ENCODE results near the gene U2AF2.

Gene U2AF2

GRCh38 chr19:55622242-55622969 is 32.4 kb upstream of the U2AF2 start:
- no peak for DNase-seq

GRCh38 chr19:55623130-55623529 is 31.7 kb upstream of the U2AF2 start:
- no peak for DNase-seq

- DNase-seq = no peak
Measured at GRCh38 chr19:55623561-55623960, 31.3 kb upstream of the U2AF2 start.

- peak; percentile 95 for DNase-seq
Measured at GRCh38 chr19:55624109-55625003, 30.5 kb upstream of the U2AF2 start, which contains the start of gene ZNF784. Gene ZNF784 (minus strand): TSS chr19:55624566. CDS start chr19:55624561, 5 bp downstream.

GRCh38 chr19:55625004-55625326 is 29.9 kb upstream of the U2AF2 start:
- DNase-seq = no peak

- DNase-seq = no peak
Measured at GRCh38 chr19:55626350-55626749, 28.5 kb upstream of the U2AF2 start.

- peak; percentile 81 for DNase-seq
Measured at GRCh38 chr19:55632463-55632834, 22.4 kb upstream of the U2AF2 start.

- DNase-seq = no peak
Measured at GRCh38 chr19:55633861-55634260, 21.0 kb upstream of the U2AF2 start.

GRCh38 chr19:55635334-55635717 is 19.5 kb upstream of the U2AF2 start:
- no peak for DNase-seq

- DNase-seq = no peak
Measured at GRCh38 chr19:55635856-55636440, 18.9 kb upstream of the U2AF2 start.

- DNase-seq = peak; percentile 15
Measured at GRCh38 chr19:55636723-55637122, 18.1 kb upstream of the U2AF2 start.

- DNase-seq = no peak
Measured at GRCh38 chr19:55637534-55637933, 17.3 kb upstream of the U2AF2 start.

GRCh38 chr19:55638864-55639359 is 15.9 kb upstream of the U2AF2 start:
- no peak for DNase-seq

GRCh38 chr19:55640043-55640576 is 14.7 kb upstream of the U2AF2 start:
- peak; percentile 85 for DNase-seq

GRCh38 chr19:55640577-55641425 is 14.0 kb upstream of the U2AF2 start, which contains the start of gene ZNF580:
Gene ZNF580 (plus strand): TSS chr19:55641002. CDS start chr19:55642509, 1,507 bp downstream.
- DNase-seq = peak; percentile 89

GRCh38 chr19:55641426-55642152 is 13.2 kb upstream of the U2AF2 start:
- peak; percentile 56 for DNase-seq

GRCh38 chr19:55642153-55643002 is 12.5 kb upstream of the U2AF2 start:
- no peak for DNase-seq

GRCh38 chr19:55643003-55643886 is 11.6 kb upstream of the U2AF2 start, which contains the start of gene ZNF581:
Gene ZNF581 (plus strand): TSS chr19:55643649. CDS start chr19:55644572, 923 bp downstream.
- peak; percentile 82 for DNase-seq

- no peak for DNase-seq
Measured at GRCh38 chr19:55643887-55644176, 11.0 kb upstream of the U2AF2 start.

Measured in left hindlimb (tissue), 1 donor.